HepG2 (cell line): Measurements from ENCODE around the gene FAAP100. TPM values are rescaled to one million over a fixed set of nuclear protein-coding genes. Genes with fewer than 3 reads are reported as not detected.
A peak's percentile ranks its signal among the peaks of the same experiment; 100 is the strongest.

Experiments
- FOSL2 ChIP-seq: sonication (generic); formaldehyde crosslinking; IDR thresholded peaks from 2 replicates; pipeline ENCODE4 v1.4.0; 2020; ENCODE audit warnings: missing genetic modification reagents
- FOXA1 ChIP-seq, 2 experiments: fragments of 450-650 bp in 1 of 2; sonication (generic) in 1 of 2; formaldehyde crosslinking in 1 of 2; IDR thresholded peaks; 2 replicates each; pipeline versions ENCODE4 v1.4.0 to v1.6.1; 2016 to 2020; ENCODE audit warnings: missing genetic modification reagents in 1 of 2
- GZF1 ChIP-seq: sonication (generic); formaldehyde crosslinking; IDR thresholded peaks from 2 replicates; pipeline ENCODE4 v1.5.1; 2020; ENCODE audit warnings: mild to moderate bottlenecking, missing genetic modification reagents
- IRF2 ChIP-seq: IDR thresholded peaks from 2 replicates; pipeline ENCODE4 v1.6.1; 2018; ENCODE audit warnings: missing genetic modification reagents, missing compliant biosample characterization
- ISX ChIP-seq: sonication (generic); formaldehyde crosslinking; conservative IDR thresholded peaks from 2 replicates; pipeline ENCODE4 v1.5.0; 2020; ENCODE audit warnings: missing genetic modification reagents
- MIXL1 ChIP-seq: IDR thresholded peaks from 2 replicates; pipeline ENCODE4 v1.6.1; 2016
- NR2F6 ChIP-seq, 2 experiments: IDR thresholded peaks; 2 replicates each; pipeline ENCODE4 v1.6.1; 2016; ENCODE audit warnings: antibody characterized with exemption in 1 of 2, mild to moderate bottlenecking in 1 of 2
- PHB2 ChIP-seq: fragments of 450-650 bp; IDR thresholded peaks from 2 replicates; pipeline ENCODE4 v1.6.1; 2018; ENCODE audit not compliant: partially characterized antibody
- SP2 ChIP-seq: sonication (generic); formaldehyde crosslinking; IDR thresholded peaks from 2 replicates; pipeline ENCODE4 v1.5.1; 2020; ENCODE audit warnings: mild to moderate bottlenecking, missing genetic modification reagents
- SP5 ChIP-seq: IDR thresholded peaks from 2 replicates; pipeline ENCODE4 v1.6.1; 2016; ENCODE audit warnings: low read depth, borderline replicate concordance
- TARDBP ChIP-seq: sonication (generic); formaldehyde crosslinking; IDR thresholded peaks from 2 replicates; pipeline ENCODE4 v1.8.0; 2022; ENCODE audit warnings: mild to moderate bottlenecking, missing genetic modification reagents
- THRA ChIP-seq: sonication (generic); formaldehyde crosslinking; IDR thresholded peaks from 2 replicates; pipeline ENCODE4 v1.4.0; 2020; ENCODE audit warnings: missing genetic modification reagents, borderline replicate concordance
- ZBTB33 ChIP-seq: sonication (generic); formaldehyde crosslinking; IDR thresholded peaks from 2 replicates; pipeline ENCODE4 v1.4.0; 2020; ENCODE audit warnings: missing genetic modification reagents
- ZNF263 ChIP-seq: sonication (generic); formaldehyde crosslinking; IDR thresholded peaks from 2 replicates; pipeline ENCODE4 v1.4.0; 2020; ENCODE audit warnings: missing genetic modification reagents
- ZNF383 ChIP-seq: sonication (generic); formaldehyde crosslinking; IDR thresholded peaks from 2 replicates; pipeline ENCODE4 v1.4.0; 2020; ENCODE audit warnings: missing genetic modification reagents, mild to moderate bottlenecking, borderline replicate concordance
- ZNF589 ChIP-seq: sonication (generic); formaldehyde crosslinking; conservative IDR thresholded peaks from 2 replicates; pipeline ENCODE4 v1.8.0; 2022; ENCODE audit warnings: mild to moderate bottlenecking, moderate library complexity, missing genetic modification reagents
- ZSCAN12 ChIP-seq: sonication (generic); formaldehyde crosslinking; IDR thresholded peaks from 2 replicates; pipeline ENCODE4 v1.9.0; 2021; ENCODE audit warnings: mild to moderate bottlenecking, missing genetic modification reagents
- polyA plus RNA-seq, 8 experiments: library from polyadenylated mRNA; depleted of rRNA in 3 of 8; stranded (reverse) in 7 of 8; unstranded in 1 of 8; fragments of >200 nt; fragmentation: Illumina TruSeq in 4 of 8; extraction: Trizol in 4 of 8; gene quantifications; 2 replicates each; pipeline versions ENCODE4 v1.2.1 to v1.2.3, GENCODE V29; 2011 to 2016; ENCODE audit warnings: low read depth in 4 of 8, missing spikeins in 1 of 8, mixed read lengths in 1 of 8; ENCODE audit not compliant: insufficient read depth in 1 of 8
- total RNA-seq, 5 experiments: library from RNA; depleted of rRNA; stranded (reverse); fragments of >200 nt; fragmentation: Illumina TruSeq; extraction: Trizol; gene quantifications; 2 replicates each; pipeline ENCODE4 v1.2.3, GENCODE V29; 2016; ENCODE audit warnings: low read depth in 1 of 5
- TF ChIP-seq, protein P1 (sequence below), 2 experiments: IDR thresholded peaks; 2 replicates each; pipeline ENCODE4 v1.6.1; 2011 to 2012; ENCODE audit warnings: low read length in 2 of 2, borderline replicate concordance in 1 of 2, low read depth in 1 of 2, mild to moderate bottlenecking in 1 of 2, moderate library complexity in 1 of 2
- TF ChIP-seq, protein P2 (sequence below): sonication (generic); formaldehyde crosslinking; IDR thresholded peaks from 2 replicates; pipeline ENCODE4 v1.5.1; 2020; ENCODE audit warnings: mild to moderate bottlenecking, missing genetic modification reagents

The FAAP100 gene
- total and polyA plus RNA-seq, 2 of the 13 experiments (the other 11 are each of a cell fraction or from before 2014, with no cell fraction given), result 7.6 to 20.8 TPM

DNA sequence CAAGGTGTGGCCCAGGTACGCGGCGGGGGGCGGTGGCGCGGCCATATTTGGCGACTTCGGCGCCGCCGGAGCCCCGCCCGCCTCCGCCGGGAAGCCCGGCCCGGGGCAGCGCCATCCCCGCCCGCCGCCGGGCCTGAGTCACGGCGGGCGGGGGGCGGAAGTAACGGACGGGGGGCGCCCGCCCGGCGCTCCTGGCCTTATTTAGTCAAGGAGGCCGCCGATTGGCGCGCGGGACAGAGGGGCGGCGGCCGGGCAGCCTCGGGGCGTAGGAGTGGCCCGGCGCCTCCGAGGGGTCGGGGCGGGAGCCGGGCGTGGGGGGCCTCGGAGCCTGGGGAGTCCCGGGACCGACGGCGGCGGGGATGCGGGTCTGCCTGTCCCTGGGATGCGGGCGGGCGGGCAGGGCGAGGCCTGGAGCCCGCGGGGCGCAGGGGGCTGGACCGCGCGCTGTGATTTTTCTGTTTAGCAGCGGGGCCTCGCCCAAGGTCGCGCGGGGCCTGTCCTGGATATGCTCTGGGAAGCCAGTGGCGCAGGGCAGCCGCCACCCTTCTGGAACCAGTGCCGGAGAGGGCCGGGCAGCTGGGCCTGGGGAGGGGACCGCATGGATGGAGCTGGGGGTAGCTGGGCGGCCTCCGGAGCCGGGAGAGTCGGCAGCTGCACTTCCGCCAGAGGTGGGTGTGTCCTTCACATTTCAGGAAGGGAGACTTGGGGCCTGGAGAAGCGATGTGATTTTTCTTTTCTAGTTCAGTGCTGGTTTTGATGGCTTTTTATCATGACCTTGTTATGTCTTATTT, 37.2 kb downstream of the FAAP100 start (continued):
- TF ChIP-seq, protein P1, sequence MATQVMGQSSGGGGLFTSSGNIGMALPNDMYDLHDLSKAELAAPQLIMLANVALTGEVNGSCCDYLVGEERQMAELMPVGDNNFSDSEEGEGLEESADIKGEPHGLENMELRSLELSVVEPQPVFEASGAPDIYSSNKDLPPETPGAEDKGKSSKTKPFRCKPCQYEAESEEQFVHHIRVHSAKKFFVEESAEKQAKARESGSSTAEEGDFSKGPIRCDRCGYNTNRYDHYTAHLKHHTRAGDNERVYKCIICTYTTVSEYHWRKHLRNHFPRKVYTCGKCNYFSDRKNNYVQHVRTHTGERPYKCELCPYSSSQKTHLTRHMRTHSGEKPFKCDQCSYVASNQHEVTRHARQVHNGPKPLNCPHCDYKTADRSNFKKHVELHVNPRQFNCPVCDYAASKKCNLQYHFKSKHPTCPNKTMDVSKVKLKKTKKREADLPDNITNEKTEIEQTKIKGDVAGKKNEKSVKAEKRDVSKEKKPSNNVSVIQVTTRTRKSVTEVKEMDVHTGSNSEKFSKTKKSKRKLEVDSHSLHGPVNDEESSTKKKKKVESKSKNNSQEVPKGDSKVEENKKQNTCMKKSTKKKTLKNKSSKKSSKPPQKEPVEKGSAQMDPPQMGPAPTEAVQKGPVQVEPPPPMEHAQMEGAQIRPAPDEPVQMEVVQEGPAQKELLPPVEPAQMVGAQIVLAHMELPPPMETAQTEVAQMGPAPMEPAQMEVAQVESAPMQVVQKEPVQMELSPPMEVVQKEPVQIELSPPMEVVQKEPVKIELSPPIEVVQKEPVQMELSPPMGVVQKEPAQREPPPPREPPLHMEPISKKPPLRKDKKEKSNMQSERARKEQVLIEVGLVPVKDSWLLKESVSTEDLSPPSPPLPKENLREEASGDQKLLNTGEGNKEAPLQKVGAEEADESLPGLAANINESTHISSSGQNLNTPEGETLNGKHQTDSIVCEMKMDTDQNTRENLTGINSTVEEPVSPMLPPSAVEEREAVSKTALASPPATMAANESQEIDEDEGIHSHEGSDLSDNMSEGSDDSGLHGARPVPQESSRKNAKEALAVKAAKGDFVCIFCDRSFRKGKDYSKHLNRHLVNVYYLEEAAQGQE (IDR thresholded peaks at IDR 0.05; ENCODE audit: borderline replicate concordance in 1 of 2, low read depth in 1 of 2, low read length in 2 of 2), result no peak
- TF ChIP-seq SP2 (CRISPR knock-in tag), result no peak
- no peak for TF ChIP-seq MIXL1
- TF ChIP-seq NR2F6 (IDR thresholded peaks at IDR 0.05), result no peak
- TF ChIP-seq NR2F6 (CRISPR knock-in tag; IDR thresholded peaks at IDR 0.05), result peak; percentile 29; the same call in 1 of the 2 replicates
- TF ChIP-seq SP5, result 0 out of 2 replicates have a peak, but pooled peaks have one; percentile 18
- peak; percentile 35; the same call in 1 of the 2 replicates for TF ChIP-seq ZNF263
- TF ChIP-seq FOXA1 (IDR thresholded peaks at IDR 0.05), result no peak
- no peak for TF ChIP-seq FOXA1 (CRISPR knock-in tag; IDR thresholded peaks at IDR 0.05)
- no peak for TF ChIP-seq ZBTB33 (CRISPR knock-in tag)
- TF ChIP-seq THRA (CRISPR knock-in tag), result no peak
- TF ChIP-seq GZF1 (CRISPR knock-in tag), result no peak
- TF ChIP-seq PHB2, result no peak
- TF ChIP-seq FOSL2 (CRISPR knock-in tag), result peak; percentile 4; the same call in 1 of the 2 replicates
- no peak for TF ChIP-seq ZNF383
- no peak for TF ChIP-seq ISX (CRISPR knock-in tag)
- TF ChIP-seq TARDBP (CRISPR knock-in tag), result 0 out of 2 replicates have a peak, but pooled peaks have one; percentile 26
- TF ChIP-seq, protein P2, sequence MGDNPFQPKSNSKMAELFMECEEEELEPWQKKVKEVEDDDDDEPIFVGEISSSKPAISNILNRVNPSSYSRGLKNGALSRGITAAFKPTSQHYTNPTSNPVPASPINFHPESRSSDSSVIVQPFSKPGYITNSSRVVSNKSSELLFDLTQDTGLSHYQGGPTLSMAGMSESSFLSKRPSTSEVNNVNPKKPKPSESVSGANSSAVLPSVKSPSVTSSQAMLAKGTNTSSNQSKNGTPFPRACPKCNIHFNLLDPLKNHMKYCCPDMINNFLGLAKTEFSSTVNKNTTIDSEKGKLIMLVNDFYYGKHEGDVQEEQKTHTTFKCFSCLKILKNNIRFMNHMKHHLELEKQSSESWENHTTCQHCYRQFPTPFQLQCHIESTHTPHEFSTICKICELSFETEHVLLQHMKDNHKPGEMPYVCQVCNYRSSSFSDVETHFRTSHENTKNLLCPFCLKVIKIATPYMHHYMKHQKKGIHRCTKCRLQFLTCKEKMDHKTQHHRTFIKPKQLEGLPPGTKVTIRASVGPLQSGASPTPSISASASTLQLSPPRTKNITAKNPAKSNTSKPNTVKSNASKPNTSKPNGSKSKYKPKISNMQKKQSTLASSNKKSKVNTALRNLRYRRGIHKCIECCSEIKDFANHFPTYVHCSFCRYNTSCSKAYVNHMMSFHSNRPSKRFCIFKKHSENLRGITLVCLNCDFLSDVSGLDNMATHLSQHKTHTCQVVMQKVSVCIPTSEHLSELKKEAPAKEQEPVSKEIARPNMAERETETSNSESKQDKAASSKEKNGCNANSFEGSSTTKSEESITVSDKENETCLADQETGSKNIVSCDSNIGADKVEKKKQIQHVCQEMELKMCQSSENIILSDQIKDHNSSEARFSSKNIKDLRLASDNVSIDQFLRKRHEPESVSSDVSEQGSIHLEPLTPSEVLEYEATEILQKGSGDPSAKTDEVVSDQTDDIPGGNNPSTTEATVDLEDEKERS (CRISPR knock-in tag), result no peak
- TF ChIP-seq ZSCAN12 (CRISPR knock-in tag), result no peak
- 0 out of 2 replicates have a peak, but pooled peaks have one; percentile 67 for TF ChIP-seq ZNF589 (CRISPR knock-in tag)
- 0 out of 2 replicates have a peak, but pooled peaks have one; percentile 21 for TF ChIP-seq IRF2
